OCI-LY1 (cell line): ENCODE measurements around the gene MINK1.
A peak's percentile ranks its signal among the peaks of the same experiment; 100 is the strongest.

Experiments used
- H2AFZ ChIP-seq: fragments of 200-600 bp; sonication (generic), shearing (Covaris generic); 2 replicates; pipeline ENCODE4 v1.6.0; 2014; ENCODE audit warnings: antibody characterized with exemption, mild to moderate bottlenecking, low read length
- H3F3A ChIP-seq: fragments of 200-600 bp; sonication (generic), shearing (Covaris generic); 2 replicates; pipeline ENCODE4 v1.6.0; 2014; ENCODE audit warnings: mild to moderate bottlenecking, antibody characterized with exemption, low read length, moderate library complexity; ENCODE audit not compliant: insufficient read depth
- H3K27ac ChIP-seq: fragments of 200-600 bp; sonication (generic); 2 replicates; pipeline ENCODE4 v1.5.1; 2014; ENCODE audit warnings: low read length, mixed run types, mild to moderate bottlenecking, low read depth; ENCODE audit not compliant: poor library complexity, severe bottlenecking
- H3K27me3 ChIP-seq: fragments of 200-600 bp; sonication (generic); 2 replicates; pipeline ENCODE4 v1.6.0; 2014; ENCODE audit warnings: antibody characterized with exemption, mild to moderate bottlenecking, low read length, moderate library complexity; ENCODE audit not compliant: insufficient read depth
- H3K36me3 ChIP-seq: fragments of 200-600 bp; sonication (generic); 2 replicates; pipeline ENCODE4 v1.6.1; 2014; ENCODE audit warnings: mild to moderate bottlenecking, antibody characterized with exemption, low read length, moderate library complexity, mixed read lengths; ENCODE audit not compliant: insufficient read depth
- H3K4me1 ChIP-seq: fragments of 200-600 bp; sonication (generic); 2 replicates; pipeline ENCODE4 v1.5.1; 2014; ENCODE audit warnings: mild to moderate bottlenecking, low read length, moderate library complexity; ENCODE audit not compliant: insufficient read depth, severe bottlenecking
- H3K4me2 ChIP-seq: fragments of 200-600 bp; sonication (generic), shearing (Covaris generic); 2 replicates; pipeline ENCODE4 v1.6.1; 2014; ENCODE audit warnings: low read length
- H3K4me3 ChIP-seq: fragments of 200-600 bp; sonication (generic); 2 replicates; pipeline ENCODE4 v1.5.1; 2014; ENCODE audit warnings: low read length, low read depth, mild to moderate bottlenecking, mixed read lengths; ENCODE audit not compliant: poor library complexity, severe bottlenecking
- H3K79me2 ChIP-seq: fragments of 200-600 bp; shearing (Covaris generic); 2 replicates; pipeline ENCODE4 v1.6.1; 2016; ENCODE audit warnings: mixed run types, low read length, mixed read lengths; ENCODE audit not compliant: insufficient read depth
- H3K9ac ChIP-seq: fragments of 200-600 bp; sonication (generic), shearing (Covaris generic); 2 replicates; pipeline ENCODE4 v1.6.1; 2014; ENCODE audit warnings: mild to moderate bottlenecking, low read length, mixed read lengths
- H3K9me2 ChIP-seq: fragments of 200-600 bp; sonication (generic), shearing (Covaris generic); 2 replicates; pipeline ENCODE4 v1.6.1; 2014; ENCODE audit warnings: low read depth, mild to moderate bottlenecking, low read length, mixed read lengths
- H3K9me3 ChIP-seq: fragments of 200-600 bp; shearing (Covaris generic); 2 replicates; pipeline ENCODE4 v1.6.1; 2014; ENCODE audit warnings: low read length, mixed read lengths
- H4K20me1 ChIP-seq: fragments of 200-600 bp; sonication (generic), shearing (Covaris generic); 2 replicates; pipeline ENCODE4 v1.6.0; 2016; ENCODE audit warnings: mild to moderate bottlenecking, low read length; ENCODE audit not compliant: insufficient read depth
- CTCF ChIP-seq: fragments of 200-600 bp; sonication (generic), shearing (Covaris generic); IDR thresholded peaks from 2 replicates; pipeline ENCODE4 v1.5.1; 2017; ENCODE audit warnings: mild to moderate bottlenecking, antibody characterized with exemption, low read length, moderate library complexity, mixed read lengths
- EZH2 ChIP-seq: fragments of 200-600 bp; sonication (generic), shearing (Covaris generic); IDR thresholded peaks from 2 replicates; pipeline ENCODE4 v1.8.0; 2017; ENCODE audit warnings: borderline replicate concordance, mixed run types, mild to moderate bottlenecking, antibody characterized with exemption, low read length, moderate library complexity, mixed read lengths

MINK1 gene

GRCh38 chr17:4795168-4795567 is 38.0 kb upstream of the MINK1 start:
- Histone ChIP-seq H3K4me2 (no peak overlapping the region; the same call in 1 of the 2 replicates), H3F3A (no peaks in the 10 kb centered on the region), H3K4me3 (no peak overlapping the region), H3K36me3 (peaks cover 17% of the 10 kb centered on the region), H2AFZ (peak overlapping the region; percentile 89), H3K9ac (no peak overlapping the region), H3K27ac (no peak overlapping the region), H3K9me3 (no peaks in the 10 kb centered on the region), H3K79me2 (peaks cover 4% of the 10 kb centered on the region; the same call in 1 of the 2 replicates), H3K27me3 (no peaks in the 10 kb centered on the region), H4K20me1 (no peaks in the 10 kb centered on the region), H3K4me1 (peaks cover 20% of the 10 kb centered on the region), H3K9me2 (no peaks in the 10 kb centered on the region)
- TF ChIP-seq EZH2 = no peak
- no peak for TF ChIP-seq CTCF

GRCh38 chr17:4796552-4796920 is 36.6 kb upstream of the MINK1 start:
- Histone ChIP-seq H3K79me2 (peaks cover 4% of the 10 kb centered on the region; the same call in 1 of the 2 replicates), H3K36me3 (peaks cover 17% of the 10 kb centered on the region), H3K4me1 (peaks cover 14% of the 10 kb centered on the region), H3K4me2 (peak overlapping the region; percentile 88), H3K4me3 (peak overlapping the region; percentile 100), H3K9me2 (no peaks in the 10 kb centered on the region), H2AFZ (no peak overlapping the region; the same call in 1 of the 2 replicates), H3K27me3 (no peaks in the 10 kb centered on the region), H4K20me1 (no peaks in the 10 kb centered on the region), H3F3A (no peaks in the 10 kb centered on the region), H3K9me3 (no peaks in the 10 kb centered on the region), H3K27ac (peak overlapping the region; percentile 66), H3K9ac (peak overlapping the region; percentile 100)
- TF ChIP-seq CTCF (no peak), EZH2 (no peak)

GRCh38 chr17:4800462-4801196 is 32.5 kb upstream of the MINK1 start:
- no peaks in the 10 kb centered on the region for H3K27me3 ChIP-seq
- H3K4me3 ChIP-seq = no peak overlapping the region
- H4K20me1 ChIP-seq = no peaks in the 10 kb centered on the region
- H3K9me2 ChIP-seq = no peaks in the 10 kb centered on the region
- no peak overlapping the region for H3K9ac ChIP-seq
- no peaks in the 10 kb centered on the region for H3K9me3 ChIP-seq
- H3K36me3 ChIP-seq = peaks cover 17% of the 10 kb centered on the region
- no peak overlapping the region for H3K4me2 ChIP-seq
- TF ChIP-seq EZH2 = no peak
- TF ChIP-seq CTCF = no peak
- H3K79me2 ChIP-seq = peaks cover 4% of the 10 kb centered on the region; the same call in 1 of the 2 replicates
- H2AFZ ChIP-seq = no peak overlapping the region
- no peaks in the 10 kb centered on the region for H3F3A ChIP-seq
- H3K4me1 ChIP-seq = peaks cover 11% of the 10 kb centered on the region
- H3K27ac ChIP-seq = no peak overlapping the region
